Measurements from ENCODE around the gene GUCD1.

- TF ChIP-seq CTCF (IDR thresholded peaks at IDR 0.05): no peak
- no peak for TF ChIP-seq CHD2 (IDR thresholded peaks at IDR 0.05; ENCODE audit: low read length, partially characterized antibody)
- TF ChIP-seq RNF2 (IDR thresholded peaks at IDR 0.05; ENCODE audit: borderline replicate concordance, low read depth): no peak
- TF ChIP-seq MYC (IDR thresholded peaks at IDR 0.05; ENCODE audit: borderline replicate concordance, low read length): no peak
- no peak for TF ChIP-seq RFX5 (IDR thresholded peaks at IDR 0.05)
- no peak for TF ChIP-seq REST (IDR thresholded peaks at IDR 0.05)
- TF ChIP-seq CEBPB (IDR thresholded peaks at IDR 0.05): no peak
- TF ChIP-seq JUN (IDR thresholded peaks at IDR 0.05): no peak
- TF ChIP-seq HDAC2 (IDR thresholded peaks at IDR 0.05): no peak
- TF ChIP-seq MAZ (IDR thresholded peaks at IDR 0.05; ENCODE audit: borderline replicate concordance, low read depth, low read length): no peak
- TF ChIP-seq USF2 (IDR thresholded peaks at IDR 0.05): no peak
- no peak for TF ChIP-seq BHLHE40 (IDR thresholded peaks at IDR 0.05; ENCODE audit: low read depth, low read length)
- no peak for TF ChIP-seq SMC3 (IDR thresholded peaks at IDR 0.05)
- no peak for TF ChIP-seq POLR2A (IDR thresholded peaks at IDR 0.05; ENCODE audit: low read length)
Measured at GRCh38 chr22:24512043-24512442, 42.9 kb downstream of the GUCD1 start.
